Osteocyte (in vitro differentiated cells): ENCODE data around the gene SLC6A11. TPM values are rescaled to one million over a fixed set of nuclear protein-coding genes. Genes with fewer than 3 reads are reported as not detected.
A peak's percentile ranks its signal among the peaks of the same experiment; 100 is the strongest.

Experiments
- DNase-seq: peaks from one replicate; pipeline ENCODE4 v3.0.0; 2021; ENCODE audit warnings: mixed read lengths; ENCODE audit not compliant: unreplicated experiment; ENCODE audit errors: extremely low spot score
- H3K27ac Mint-ChIP-seq: one replicate; pipeline ENCODE4 v1.8.0; 2021; ENCODE audit warnings: mild to moderate bottlenecking, mixed read lengths; ENCODE audit not compliant: unreplicated experiment
- H3K27me3 Mint-ChIP-seq: one replicate; pipeline ENCODE4 v1.8.0; 2021; ENCODE audit warnings: mixed read lengths; ENCODE audit not compliant: unreplicated experiment
- H3K36me3 Mint-ChIP-seq: one replicate; pipeline ENCODE4 v1.8.0; 2021; ENCODE audit warnings: mixed read lengths; ENCODE audit not compliant: unreplicated experiment
- H3K4me1 Mint-ChIP-seq: one replicate; pipeline ENCODE4 v1.8.0; 2021; ENCODE audit warnings: mixed read lengths; ENCODE audit not compliant: unreplicated experiment
- H3K4me3 Mint-ChIP-seq: one replicate; pipeline ENCODE4 v1.8.0; 2021; ENCODE audit warnings: mild to moderate bottlenecking, moderate library complexity, mixed read lengths; ENCODE audit not compliant: unreplicated experiment
- H3K9me3 Mint-ChIP-seq: one replicate; pipeline ENCODE4 v1.8.0; 2021; ENCODE audit warnings: mixed read lengths; ENCODE audit not compliant: unreplicated experiment
- CTCF ChIP-seq: fragments of 200-600 bp; sonication (generic); IDR thresholded peaks from 2 replicates; pipeline ENCODE4 v1.5.0; 2021; ENCODE audit warnings: antibody characterized with exemption, mild to moderate bottlenecking, moderate library complexity
- total RNA-seq: library from RNA; stranded (reverse); gene quantifications from 2 replicates; pipeline ENCODE4 v1.2.1, GENCODE V29; 2021

The SLC6A11 gene
- total RNA-seq, 1 donor from 2014 or later, result not detected

DNA sequence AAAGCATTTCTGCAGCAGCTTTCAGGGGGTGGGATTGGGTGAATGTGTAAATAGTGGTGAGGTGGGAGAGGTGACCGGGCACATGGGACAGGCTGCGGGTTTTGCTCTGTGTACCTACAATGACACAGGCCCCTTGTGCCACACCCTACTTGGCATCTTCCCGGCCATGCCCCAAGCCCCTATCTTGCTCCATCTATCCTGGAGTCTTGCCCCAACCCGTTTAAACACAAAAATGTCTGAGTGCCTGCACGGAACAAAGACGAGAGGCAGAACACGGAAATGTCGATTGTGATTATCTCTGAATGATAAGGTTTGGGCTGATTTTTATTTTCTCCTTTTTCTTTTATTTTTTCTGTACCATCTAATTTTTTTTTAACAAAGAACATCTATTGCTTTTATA, 130.5 kb downstream of the SLC6A11 start:
- H3K4me3 Mint-ChIP-seq, result no peak overlapping the region
- peaks cover 44% of the 10 kb centered on the region for H3K27me3 Mint-ChIP-seq
- H3K27ac Mint-ChIP-seq, result no peak overlapping the region
- no peak for TF ChIP-seq CTCF
- no peaks in the 10 kb centered on the region for H3K36me3 Mint-ChIP-seq
- peaks cover 10% of the 10 kb centered on the region for H3K4me1 Mint-ChIP-seq
- DNase-seq, result no peak
- no peaks in the 10 kb centered on the region for H3K9me3 Mint-ChIP-seq

- Mint-ChIP-seq H3K27ac (no peak overlapping the region), H3K4me1 (peaks cover 13% of the 10 kb centered on the region), H3K4me3 (no peak overlapping the region), H3K9me3 (no peaks in the 10 kb centered on the region), H3K36me3 (no peaks in the 10 kb centered on the region), H3K27me3 (peaks cover 43% of the 10 kb centered on the region)
- no peak for DNase-seq
- TF ChIP-seq CTCF, result no peak
These were observed 132.3 kb downstream of the SLC6A11 start for GRCh38 chr3:10948326-10948725.

DNA sequence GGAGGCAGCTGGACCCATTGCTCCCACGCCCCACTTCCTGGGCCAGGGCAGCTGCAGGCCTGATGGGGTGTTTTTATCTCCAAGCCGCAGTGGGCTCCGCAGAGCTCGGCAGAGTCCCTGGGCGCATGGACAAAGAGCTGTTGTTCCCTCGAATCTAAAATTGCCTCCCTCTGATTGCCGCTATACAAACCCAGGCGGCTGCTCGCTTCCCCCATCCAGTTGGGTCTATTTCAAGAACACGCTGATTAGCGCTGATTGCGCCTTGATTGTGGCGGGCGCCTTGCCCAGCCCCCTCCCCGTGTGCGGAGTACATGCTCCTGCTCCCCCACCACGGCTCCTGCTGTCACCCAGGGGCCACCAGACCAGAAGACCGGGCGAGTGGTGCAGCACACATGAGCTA, 133.2 kb downstream of the SLC6A11 start:
- Mint-ChIP-seq H3K9me3 (no peaks in the 10 kb centered on the region), H3K36me3 (peaks cover 2% of the 10 kb centered on the region), H3K27me3 (peaks cover 49% of the 10 kb centered on the region), H3K4me1 (peaks cover 21% of the 10 kb centered on the region), H3K27ac (no peak overlapping the region), H3K4me3 (no peak overlapping the region)
- TF ChIP-seq CTCF, result no peak
- DNase-seq, result no peak

- no peak for DNase-seq
These were observed 134.7 kb downstream of the SLC6A11 start for GRCh38 chr3:10950476-10951294.

More at GRCh38 chr3:10950476-10951294, 134.7 kb downstream of the SLC6A11 start:
- Mint-ChIP-seq H3K9me3 (no peaks in the 10 kb centered on the region), H3K27ac (no peak overlapping the region), H3K27me3 (peaks cover 52% of the 10 kb centered on the region), H3K4me3 (no peak overlapping the region), H3K4me1 (peaks cover 36% of the 10 kb centered on the region), H3K36me3 (peaks cover 2% of the 10 kb centered on the region)
- TF ChIP-seq CTCF, result peak; percentile 81
